ENCODE measurements around the gene LRP6. TPM values are rescaled to one million over a fixed set of nuclear protein-coding genes. Genes with fewer than 3 reads are reported as not detected.

The LRP6 gene
- total and polyA plus RNA-seq, 2 of the 8 experiments (the other 6 are each of a cell fraction or from before 2014, with no cell fraction given), result 53.6 to 73.2 TPM

DNA sequence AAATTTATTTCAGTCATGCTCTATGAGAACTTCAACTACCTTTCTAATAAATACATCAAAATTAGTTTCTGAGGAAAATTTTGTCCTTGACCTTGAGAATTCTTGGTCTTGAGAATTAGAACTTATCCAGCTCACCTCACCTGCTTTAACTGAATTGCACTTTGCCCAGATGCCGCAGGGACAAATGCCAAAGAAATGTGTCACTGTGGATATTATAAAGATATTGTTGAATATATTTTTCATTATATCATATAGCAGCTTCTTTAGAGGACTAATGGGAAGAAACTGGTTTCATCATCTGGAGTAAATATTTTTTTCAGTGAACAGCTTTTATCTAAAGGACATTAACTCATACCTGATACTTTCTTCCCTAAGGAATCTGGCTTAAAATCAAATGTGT, 54.1 kb downstream of the LRP6 start (continued):
- no peak for TF ChIP-seq KDM1A (IDR thresholded peaks at IDR 0.05; ENCODE audit: borderline replicate concordance, low read length)
- TF ChIP-seq CTBP2 (IDR thresholded peaks at IDR 0.05; ENCODE audit: borderline replicate concordance, insufficient read depth, insufficient read length, low read length), result no peak
- no peak for TF ChIP-seq KDM4A (IDR thresholded peaks at IDR 0.05; ENCODE audit: low read depth, low read length, severe bottlenecking)
- no peak for TF ChIP-seq EZH2 (IDR thresholded peaks at IDR 0.05; ENCODE audit: low read depth, low read length, severe bottlenecking)
- no peak for TF ChIP-seq NRF1 (IDR thresholded peaks at IDR 0.05; ENCODE audit: low read depth, low read length)
- no peak for TF ChIP-seq CBX8 (IDR thresholded peaks at IDR 0.05; ENCODE audit: borderline replicate concordance, low read depth, low read length)
- TF ChIP-seq HDAC6 (IDR thresholded peaks at IDR 0.05; ENCODE audit: low read depth, low read length), result no peak

Data from H1 (cell line).